ENCODE results near the gene MAPKAP1. TPM values are rescaled to one million over a fixed set of nuclear protein-coding genes. Genes with fewer than 3 reads are reported as not detected.

Gene MAPKAP1
- total RNA-seq, 4 donors from 2014 or later, result 57.6 to 70.2 (median 68.7) TPM

DNA sequence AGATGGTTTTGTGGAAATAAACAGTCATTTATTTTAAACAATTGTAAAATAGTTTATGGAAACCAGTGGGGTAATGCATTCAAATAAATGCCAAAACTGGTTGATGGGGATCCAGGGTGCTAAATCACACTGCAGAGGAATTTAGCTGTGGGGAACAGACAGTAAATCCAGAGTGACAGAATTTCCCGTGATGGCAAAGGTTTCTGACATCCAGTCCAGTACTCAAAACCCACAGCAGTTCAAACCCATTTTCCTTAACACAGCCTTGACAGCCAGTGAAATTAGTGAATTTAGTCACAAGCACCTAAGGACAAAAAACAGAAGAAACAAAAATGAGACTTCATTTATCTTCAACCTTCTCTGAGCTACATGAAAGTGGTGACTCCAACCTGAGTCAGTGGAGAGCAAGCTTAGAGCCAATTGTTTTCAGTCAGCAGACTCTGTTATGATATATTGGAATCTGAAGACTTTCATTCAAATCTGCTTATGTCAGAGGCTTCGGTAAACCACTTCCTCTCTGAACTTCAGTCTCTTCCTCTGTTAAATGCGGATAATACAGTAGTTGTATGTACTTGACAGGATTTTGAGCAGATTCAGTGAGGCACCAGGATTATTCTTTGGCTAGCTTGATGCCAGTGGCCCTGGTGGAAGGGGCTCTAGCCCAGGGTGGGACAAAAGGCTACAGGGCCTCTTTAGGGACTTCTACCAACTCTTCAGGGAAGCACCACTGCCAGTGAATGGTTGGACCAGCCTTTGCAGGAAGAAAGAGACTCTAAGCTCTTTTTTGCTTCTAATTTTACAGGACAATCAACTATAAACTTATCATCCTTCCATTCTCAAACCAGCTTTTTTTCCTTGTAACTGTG lies 185.3 kb downstream of the MAPKAP1 start:
- DNase-seq (ENCODE audit: low spot score in 2 of 2), result no peak
- H3K27ac ChIP-seq, result no peak overlapping the region
- H3K4me1 ChIP-seq, result peaks cover 3% of the 10 kb centered on the region
- no peak overlapping the region for H3K4me3 ChIP-seq
- H3K9me3 ChIP-seq, result no peaks in the 10 kb centered on the region
- WGBS, result 81% methylated on average over 3 of the region's 3 CpGs
- H3K27me3 ChIP-seq, result no peaks in the 10 kb centered on the region
- TF ChIP-seq CTCF (IDR thresholded peaks at IDR 0.05) (no peak), EP300 (IDR thresholded peaks at IDR 0.05) (no peak), POLR2AphosphoS5 (IDR thresholded peaks at IDR 0.05) (no peak), POLR2A (IDR thresholded peaks at IDR 0.05) (no peak)
- no peaks in the 10 kb centered on the region for H3K36me3 ChIP-seq

DNA sequence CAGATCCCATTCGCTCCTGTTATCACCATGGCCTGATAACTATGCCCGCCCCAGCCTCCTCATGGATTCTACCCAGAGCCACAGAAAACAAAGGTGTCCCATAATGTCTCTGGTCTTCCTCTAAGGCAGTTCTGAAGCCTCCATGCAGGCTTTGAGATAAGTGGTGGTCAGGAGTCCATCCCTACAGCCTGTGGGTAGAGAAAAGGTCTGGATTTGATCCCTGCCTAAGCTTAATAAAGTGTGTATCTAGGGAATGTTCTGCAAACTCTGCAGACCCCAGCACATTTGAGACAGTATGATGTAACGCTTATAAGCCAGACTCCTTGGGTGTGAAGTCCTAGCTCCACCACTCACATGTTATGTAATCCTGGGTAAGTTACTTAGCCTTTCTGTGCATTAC lies 187.3 kb downstream of the MAPKAP1 start:
- Histone ChIP-seq H3K36me3 (no peaks in the 10 kb centered on the region), H3K4me1 (no peaks in the 10 kb centered on the region), H3K9me3 (no peaks in the 10 kb centered on the region), H3K27ac (no peak overlapping the region), H3K4me3 (no peak overlapping the region), H3K27me3 (no peaks in the 10 kb centered on the region)
- WGBS, result 99% methylated on average over 3 of the region's 3 CpGs
- TF ChIP-seq EP300 (IDR thresholded peaks at IDR 0.05) (no peak), POLR2A (IDR thresholded peaks at IDR 0.05) (no peak), CTCF (IDR thresholded peaks at IDR 0.05) (no peak)
- DNase-seq (ENCODE audit: low spot score in 2 of 2), result no peak

DNA sequence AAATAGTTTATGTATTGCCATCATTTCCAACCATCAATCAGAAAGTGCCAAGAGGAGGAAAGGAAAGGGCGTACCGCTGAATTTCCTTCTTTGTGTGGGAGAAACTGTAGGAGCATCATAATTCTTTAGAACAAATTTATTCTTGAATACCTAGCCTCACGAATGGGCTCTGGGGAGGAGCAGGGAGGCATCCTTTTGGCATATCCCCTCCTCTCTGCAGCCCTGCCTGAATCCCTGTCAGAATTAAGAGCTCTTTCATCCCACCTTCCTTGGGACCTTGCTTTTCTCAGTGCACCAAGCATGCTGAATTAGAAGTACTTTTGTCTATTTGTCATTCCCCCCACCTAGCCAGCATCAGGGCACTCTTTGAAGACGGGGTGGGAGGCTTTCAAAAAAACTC lies 189.4 kb downstream of the MAPKAP1 start:
- H3K36me3 ChIP-seq, result no peaks in the 10 kb centered on the region
- no peak overlapping the region for H3K4me3 ChIP-seq
- WGBS, result 90% methylated on average over 4 of the region's 4 CpGs
- peaks cover 9% of the 10 kb centered on the region for H3K4me1 ChIP-seq
- DNase-seq (ENCODE audit: low spot score in 2 of 2), result no peak
- no peak overlapping the region for H3K27ac ChIP-seq
- no peak for TF ChIP-seq CTCF (IDR thresholded peaks at IDR 0.05)
- no peak for TF ChIP-seq POLR2AphosphoS5 (IDR thresholded peaks at IDR 0.05)
- no peak for TF ChIP-seq POLR2A (IDR thresholded peaks at IDR 0.05)
- TF ChIP-seq EP300 (IDR thresholded peaks at IDR 0.05), result no peak
- H3K9me3 ChIP-seq, result no peaks in the 10 kb centered on the region
- H3K27me3 ChIP-seq, result no peaks in the 10 kb centered on the region

- Histone ChIP-seq H3K4me1 (peaks cover 9% of the 10 kb centered on the region), H3K27me3 (no peaks in the 10 kb centered on the region), H3K36me3 (no peaks in the 10 kb centered on the region), H3K9me3 (no peaks in the 10 kb centered on the region), H3K27ac (no peak overlapping the region), H3K4me3 (no peak overlapping the region)
- TF ChIP-seq EP300 (IDR thresholded peaks at IDR 0.05), result no peak
- no peak for DNase-seq (ENCODE audit: low spot score in 2 of 2)
- 81% methylated on average over 6 of the region's 6 CpGs for WGBS
These were observed 190.7 kb downstream of the MAPKAP1 start for GRCh38 chr9:125515983-125516940.

DNA sequence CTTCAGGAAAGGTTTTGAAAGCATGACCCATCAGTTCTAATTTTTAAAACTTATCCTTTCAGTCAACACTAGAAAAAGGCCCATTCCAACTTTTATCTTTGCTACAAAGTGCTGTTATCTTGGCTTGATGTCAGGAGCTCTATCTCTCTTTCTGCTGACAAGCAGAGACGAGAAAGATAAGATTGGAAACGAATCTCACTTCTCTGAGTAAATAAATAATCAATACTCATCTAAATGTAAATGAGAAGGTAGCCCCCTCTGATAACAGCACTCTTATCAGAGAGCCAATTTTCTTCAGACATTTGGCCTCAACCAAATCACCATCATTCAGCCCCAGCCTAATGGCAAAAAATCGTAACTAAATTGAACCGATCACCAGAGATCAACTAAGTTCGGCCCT lies 191.7 kb downstream of the MAPKAP1 start:
- Histone ChIP-seq H3K9me3 (no peaks in the 10 kb centered on the region), H3K4me3 (no peak overlapping the region), H3K4me1 (peaks cover 9% of the 10 kb centered on the region), H3K27ac (no peak overlapping the region), H3K36me3 (no peaks in the 10 kb centered on the region), H3K27me3 (no peaks in the 10 kb centered on the region)
- WGBS, result 73% methylated on average over 5 of the region's 5 CpGs
- no peak for TF ChIP-seq POLR2A (IDR thresholded peaks at IDR 0.05)
- no peak for TF ChIP-seq CTCF (IDR thresholded peaks at IDR 0.05)
- TF ChIP-seq EP300 (IDR thresholded peaks at IDR 0.05), result no peak
- DNase-seq (ENCODE audit: low spot score in 2 of 2), result no peak

Measured in suprapubic skin (tissue), 4 donors.